DMS114 treated with DMSO at 0.1 percent for 48 hours (cell line): ENCODE data around the gene TRPV4.

Experiments
- DNase-seq: peaks from one replicate; lab custom pipeline; 2025; ENCODE audit not compliant: unreplicated experiment; lab: John Stamatoyannopoulos, UW

The TRPV4 gene

GRCh38 chr12:109741970-109742703 is 91.1 kb downstream of the TRPV4 start:
- no peak for DNase-seq

DNA sequence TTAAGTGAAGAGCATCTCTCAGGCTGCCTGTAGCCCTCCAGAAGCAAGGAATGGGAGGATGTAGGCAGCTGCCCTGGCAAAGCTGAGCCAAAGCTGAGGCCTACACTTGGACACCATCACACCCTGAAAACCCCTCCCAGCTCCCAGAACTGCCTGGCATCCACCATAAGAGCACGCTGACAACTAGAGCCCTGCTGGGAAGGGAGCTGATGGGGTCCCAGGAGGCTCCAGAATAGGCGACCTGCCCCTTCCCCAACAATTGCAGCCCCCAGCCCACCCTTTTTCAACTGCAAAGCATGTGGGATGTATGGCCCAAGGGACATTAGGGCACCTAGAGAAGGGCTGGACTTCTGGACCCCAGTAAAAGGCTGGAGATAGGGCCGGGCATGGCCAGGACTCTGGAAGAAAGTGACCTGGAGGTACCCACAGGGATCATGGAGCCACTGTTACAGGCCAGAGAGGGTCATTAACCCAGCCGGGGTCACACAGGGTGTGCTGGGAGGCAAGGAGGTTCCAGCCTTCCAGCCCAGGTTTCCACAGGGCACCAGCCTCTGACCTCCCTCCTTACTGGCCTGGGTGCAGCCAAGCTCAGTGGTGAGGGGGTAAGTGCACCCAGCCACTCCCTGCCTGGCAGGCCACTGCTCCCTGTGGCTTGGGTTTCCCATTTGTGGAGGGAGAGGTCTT is 91.8 kb downstream of the TRPV4 start:
- DNase-seq = no peak

GRCh38 chr12:109740694-109741245 is 92.4 kb downstream of the TRPV4 start:
- DNase-seq = no peak

DNA sequence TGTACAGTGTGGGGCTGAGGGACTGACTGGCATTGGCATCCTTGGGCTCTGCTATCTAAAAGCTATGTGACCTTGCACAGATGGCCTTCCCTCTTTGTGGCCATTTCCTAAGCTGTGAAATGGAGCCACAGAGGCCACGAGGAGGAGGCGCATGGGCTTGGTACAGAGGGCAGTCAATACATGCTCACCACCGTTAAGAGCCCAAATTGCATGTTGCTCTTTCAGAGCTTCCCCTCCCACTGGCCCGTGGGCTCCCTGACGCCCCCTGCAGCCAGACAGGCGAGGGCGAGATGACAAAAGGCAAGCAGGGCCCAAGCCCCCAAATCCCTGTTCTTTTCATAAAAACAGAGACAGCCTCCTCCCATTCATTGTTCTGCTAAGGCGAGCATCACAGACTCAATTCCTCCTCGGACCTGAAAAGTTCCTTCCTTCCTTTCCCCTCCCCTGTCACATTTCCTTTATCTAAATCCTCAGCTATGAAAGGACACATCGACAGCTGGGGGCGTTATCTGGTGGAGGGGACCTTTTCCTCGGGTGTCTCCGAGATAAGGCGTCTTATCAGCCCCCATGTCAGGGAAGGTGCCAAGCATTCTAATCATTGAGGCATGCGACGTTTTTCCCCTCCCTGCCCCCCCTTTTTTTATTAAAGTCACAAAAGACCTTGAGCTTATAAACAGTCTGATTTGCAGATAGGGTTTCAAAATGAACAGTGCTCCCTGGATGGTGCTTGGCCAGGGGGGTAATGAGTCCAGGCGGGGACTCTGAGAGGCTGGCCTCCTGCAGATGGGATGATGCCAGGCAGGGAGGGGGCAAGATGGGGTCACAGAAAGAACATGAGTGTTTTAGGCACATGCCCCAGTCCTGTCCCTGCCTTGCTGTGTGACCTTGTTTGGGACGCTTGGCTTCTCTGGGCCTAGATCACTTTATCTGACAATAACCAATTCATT is 93.2 kb downstream of the TRPV4 start:
- no peak for DNase-seq

DNA sequence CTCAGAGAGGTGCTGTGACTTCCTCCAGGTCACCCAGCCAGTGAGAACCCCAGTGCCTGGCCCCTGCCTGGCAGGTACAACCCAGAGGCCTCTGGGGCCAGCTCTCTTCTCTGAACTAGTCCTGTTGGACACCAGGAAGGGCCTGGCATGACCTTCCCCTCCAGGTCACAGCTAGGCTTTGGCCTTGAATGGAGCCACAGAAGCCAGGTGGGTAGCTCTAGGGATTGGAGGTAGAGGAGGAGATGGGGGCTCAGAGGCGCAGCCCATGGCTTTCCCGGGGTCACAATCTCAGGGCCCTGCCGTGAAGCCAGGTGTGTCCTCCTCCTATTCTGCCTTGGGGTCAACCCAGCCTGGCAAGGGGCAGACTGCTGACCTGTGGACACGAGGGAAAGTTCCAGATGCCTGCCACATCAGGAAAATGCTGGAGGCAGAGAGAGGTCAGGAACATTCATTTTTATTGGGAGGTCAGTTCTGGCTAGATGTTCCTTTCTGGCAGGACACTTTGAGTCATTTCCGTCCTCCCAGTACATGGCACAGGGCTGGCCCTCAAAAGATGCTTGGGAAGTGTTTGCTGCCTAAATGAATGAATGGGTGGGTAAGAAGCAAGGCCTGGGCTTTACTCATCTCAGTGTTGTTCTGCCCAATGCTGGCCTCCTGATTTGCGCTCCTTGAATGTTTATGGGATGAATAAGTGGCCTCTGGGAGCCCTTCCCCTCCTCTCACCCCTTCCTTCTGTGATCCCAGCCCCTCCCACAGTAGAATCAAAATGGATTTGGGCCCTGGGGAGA is 94.1 kb downstream of the TRPV4 start:
- no peak for DNase-seq

GRCh38 chr12:109738209-109738608 is 95.0 kb downstream of the TRPV4 start:
- DNase-seq = no peak

DNA sequence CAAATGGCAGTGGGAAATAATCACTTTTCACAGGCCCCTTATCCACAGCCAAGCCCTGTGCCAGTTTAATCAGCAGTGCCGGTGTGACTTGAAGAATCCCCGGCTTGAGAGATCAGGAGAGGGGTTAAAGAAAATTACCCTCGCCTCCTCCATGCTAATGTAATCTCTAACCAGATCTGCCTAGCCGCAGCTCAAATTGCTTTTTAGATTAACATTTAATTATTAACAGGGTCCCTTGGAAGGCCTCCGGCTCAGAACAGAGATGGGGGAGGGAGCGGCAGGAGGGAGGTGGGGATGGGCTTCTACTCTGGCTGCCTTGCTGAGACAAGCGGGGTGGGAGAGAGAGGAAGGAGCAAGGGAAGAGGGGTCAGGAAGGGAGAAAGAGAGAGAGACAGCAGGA is 95.6 kb downstream of the TRPV4 start:
- no peak for DNase-seq

DNA sequence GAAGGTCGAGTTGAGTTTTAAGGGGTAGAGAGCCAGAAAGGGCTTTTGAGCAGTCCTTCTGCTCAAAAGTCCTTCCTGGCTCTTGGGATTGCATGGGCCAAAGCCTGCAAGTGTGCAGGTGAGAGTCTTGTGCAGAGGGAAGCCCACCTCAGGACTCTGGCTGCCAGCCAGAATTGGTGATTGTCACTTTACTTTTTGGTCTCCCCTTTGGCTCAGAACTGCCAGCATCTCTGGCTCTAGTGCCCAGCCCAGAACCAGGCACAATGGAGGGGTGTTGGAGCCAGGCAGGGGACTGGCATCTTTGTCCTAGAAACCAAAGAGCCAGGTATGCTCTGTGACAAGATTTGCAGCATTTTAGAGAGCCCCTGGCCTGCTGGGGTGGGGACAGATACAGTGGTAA is 96.1 kb downstream of the TRPV4 start:
- no peak for DNase-seq

- DNase-seq = no peak
These were observed 96.6 kb downstream of the TRPV4 start for GRCh38 chr12:109736552-109737108.

GRCh38 chr12:109735825-109736551 is 97.2 kb downstream of the TRPV4 start:
- no peak for DNase-seq

- no peak for DNase-seq
These were observed 98.1 kb downstream of the TRPV4 start for GRCh38 chr12:109735051-109735521.

DNA sequence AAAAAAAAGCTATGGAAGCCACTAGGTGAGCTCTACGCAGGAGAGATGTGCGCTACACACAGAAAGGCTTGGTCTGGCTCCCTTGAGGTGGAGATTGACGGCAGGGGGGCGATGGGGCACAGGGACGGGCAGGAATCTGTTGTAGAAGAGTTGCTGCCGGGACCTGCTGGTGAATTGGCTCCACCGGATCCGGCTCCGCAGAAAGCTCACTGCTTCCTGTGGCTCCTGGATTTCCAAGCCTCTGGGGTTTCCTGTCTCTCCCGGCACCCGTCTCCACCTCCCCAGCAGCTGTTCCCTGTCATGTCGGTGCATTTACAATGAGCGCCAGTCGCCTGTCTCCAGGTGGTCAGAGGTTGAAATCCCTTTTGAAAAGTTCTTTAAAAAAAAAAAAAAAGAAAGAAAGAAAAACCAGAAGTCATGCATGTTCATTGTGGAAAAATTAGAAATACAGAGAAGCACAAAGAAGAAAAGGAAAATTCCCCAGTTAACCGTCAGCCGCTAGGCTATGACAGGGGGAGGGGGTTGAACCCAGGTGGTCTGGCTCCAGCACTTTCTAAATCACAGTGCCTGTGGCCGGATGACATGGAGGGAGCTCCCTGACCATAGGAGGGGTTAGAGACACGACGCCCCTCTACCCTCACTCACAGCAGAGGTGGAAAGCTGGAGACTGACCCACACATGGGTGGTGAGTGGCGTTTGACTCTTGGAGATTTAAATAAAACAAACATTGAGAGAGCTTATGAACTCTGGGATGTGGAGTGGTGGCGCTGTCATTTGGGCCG is 98.8 kb downstream of the TRPV4 start:
- no peak for DNase-seq
